HepG2 (cell line): ENCODE data around the gene RCC1. TPM values are rescaled to one million over a fixed set of nuclear protein-coding genes. Genes with fewer than 3 reads are reported as not detected.

Experiments
- CHD4 ChIP-seq: fragments of 200-600 bp; sonication (generic); IDR thresholded peaks from 2 replicates; pipeline ENCODE4 v1.7.0; 2017; ENCODE audit warnings: mild to moderate bottlenecking, low read length, borderline replicate concordance
- DZIP1 ChIP-seq: sonication (generic); formaldehyde crosslinking; IDR thresholded peaks from 2 replicates; pipeline ENCODE4 v1.5.0; 2020; ENCODE audit warnings: mild to moderate bottlenecking, missing genetic modification reagents
- E2F1 ChIP-seq: sonication (generic); formaldehyde crosslinking; IDR thresholded peaks from 2 replicates; pipeline ENCODE4 v1.5.0; 2020; ENCODE audit warnings: missing genetic modification reagents
- GTF3A ChIP-seq: sonication (generic); formaldehyde crosslinking; conservative IDR thresholded peaks from 2 replicates; pipeline ENCODE4 v1.4.0; 2020; ENCODE audit warnings: mild to moderate bottlenecking, missing genetic modification reagents
- RBAK ChIP-seq: sonication (generic); formaldehyde crosslinking; IDR thresholded peaks from 2 replicates; pipeline ENCODE4 v1.5.1; 2020; ENCODE audit warnings: mild to moderate bottlenecking, missing genetic modification reagents
- RBM22 ChIP-seq: fragments of 200-400 bp; formaldehyde crosslinking; optimal IDR thresholded peaks from 2 replicates; pipeline ENCODE3; 2017; ENCODE audit warnings: mild to moderate bottlenecking, low read length, moderate library complexity
- RCOR2 ChIP-seq: IDR thresholded peaks from 2 replicates; pipeline ENCODE4 v1.6.1; 2016; ENCODE audit warnings: missing biosample characterization, missing genetic modification reagents
- REST ChIP-seq, 2 experiments: IDR thresholded peaks; 2 replicates each; pipeline ENCODE4 v1.6.1; 2011 to 2012; ENCODE audit warnings: low read length in 2 of 2, borderline replicate concordance in 1 of 2, low read depth in 1 of 2, mild to moderate bottlenecking in 1 of 2, moderate library complexity in 1 of 2
- TERF1 ChIP-seq: sonication (generic); formaldehyde crosslinking; IDR thresholded peaks from 2 replicates; pipeline ENCODE4 v1.8.0; 2022; ENCODE audit warnings: mild to moderate bottlenecking, missing genetic modification reagents, moderate library complexity
- TMF1 ChIP-seq: sonication (generic); formaldehyde crosslinking; IDR thresholded peaks from 2 replicates; pipeline ENCODE4 v1.8.1; 2022; ENCODE audit warnings: low read depth, missing genetic modification reagents
- ZNF124 ChIP-seq: sonication (generic); formaldehyde crosslinking; IDR thresholded peaks from 2 replicates; pipeline ENCODE4 v1.4.0; 2020; ENCODE audit warnings: missing genetic modification reagents
- ZNF280B ChIP-seq: sonication (generic); formaldehyde crosslinking; IDR thresholded peaks from 2 replicates; pipeline ENCODE4 v1.5.0; 2020; ENCODE audit warnings: missing genetic modification reagents, mild to moderate bottlenecking, borderline replicate concordance
- ZNF510 ChIP-seq: sonication (generic); formaldehyde crosslinking; IDR thresholded peaks from 2 replicates; pipeline ENCODE4 v1.4.0; 2020; ENCODE audit warnings: low read depth, mild to moderate bottlenecking, missing genetic modification reagents
- ZNF652 ChIP-seq: IDR thresholded peaks from 2 replicates; pipeline ENCODE4 v1.6.1; 2016; ENCODE audit warnings: low read depth, borderline replicate concordance
- ZNF670 ChIP-seq: sonication (generic); formaldehyde crosslinking; IDR thresholded peaks from 2 replicates; pipeline ENCODE4 v1.8.0; 2022; ENCODE audit warnings: mild to moderate bottlenecking, missing genetic modification reagents, borderline replicate concordance
- ZNF766 ChIP-seq: sonication (generic); formaldehyde crosslinking; IDR thresholded peaks from 2 replicates; pipeline ENCODE4 v1.5.0; 2020; ENCODE audit warnings: missing genetic modification reagents, borderline replicate concordance
- ZNF772 ChIP-seq: sonication (generic); formaldehyde crosslinking; IDR thresholded peaks from 2 replicates; pipeline ENCODE4 v1.5.0; 2020; ENCODE audit warnings: mild to moderate bottlenecking, missing genetic modification reagents
- ZNF841 ChIP-seq: sonication (generic); formaldehyde crosslinking; IDR thresholded peaks from 2 replicates; pipeline ENCODE4 v1.8.1; 2023; ENCODE audit warnings: missing genetic modification reagents, borderline replicate concordance
- polyA plus RNA-seq, 8 experiments: library from polyadenylated mRNA; depleted of rRNA in 3 of 8; stranded (reverse) in 7 of 8; unstranded in 1 of 8; fragments of >200 nt; fragmentation: Illumina TruSeq in 4 of 8; extraction: Trizol in 4 of 8; gene quantifications; 2 replicates each; pipeline versions ENCODE4 v1.2.1 to v1.2.3, GENCODE V29; 2011 to 2016; ENCODE audit warnings: low read depth in 4 of 8, missing spikeins in 1 of 8, mixed read lengths in 1 of 8; ENCODE audit not compliant: insufficient read depth in 1 of 8
- total RNA-seq, 5 experiments: library from RNA; depleted of rRNA; stranded (reverse); fragments of >200 nt; fragmentation: Illumina TruSeq; extraction: Trizol; gene quantifications; 2 replicates each; pipeline ENCODE4 v1.2.3, GENCODE V29; 2016; ENCODE audit warnings: low read depth in 1 of 5

The RCC1 gene
- total and polyA plus RNA-seq, 2 of the 13 experiments (the other 11 are each of a cell fraction or from before 2014, with no cell fraction given): 47.2 to 80.8 TPM

GRCh38 chr1:28581531-28582247 is 75.8 kb downstream of the RCC1 start (continued):
- peak; percentile 91; the same call in 1 of the 2 replicates for TF ChIP-seq TMF1
- peak; percentile 94 for TF ChIP-seq E2F1 (CRISPR knock-in tag)
- no peak for TF ChIP-seq RBAK (CRISPR knock-in tag)
- no peak; the same call in 1 of the 2 replicates for TF ChIP-seq DZIP1 (CRISPR knock-in tag)
- TF ChIP-seq CHD4: no peak
- TF ChIP-seq ZNF124 (CRISPR knock-in tag): peak; percentile 88
- peak; percentile 94; the same call in 1 of the 2 replicates for TF ChIP-seq ZNF280B (CRISPR knock-in tag)
- TF ChIP-seq REST (IDR thresholded peaks at IDR 0.05; ENCODE audit: borderline replicate concordance in 1 of 2, low read depth in 1 of 2, low read length in 2 of 2): peak in 1 of 2 experiments; percentile 80; a peak in 2 of 4 replicates
- peak; percentile 33; the same call in 1 of the 2 replicates for TF ChIP-seq TERF1 (CRISPR knock-in tag)
- TF ChIP-seq ZNF670 (CRISPR knock-in tag): peak; percentile 42; the same call in 1 of the 2 replicates
- peak; percentile 97; the same call in 1 of the 2 replicates for TF ChIP-seq ZNF510 (CRISPR knock-in tag)
- TF ChIP-seq GTF3A (CRISPR knock-in tag): peak; percentile 72; the same call in 1 of the 2 replicates
- 0 out of 2 replicates have a peak, but pooled peaks have one; percentile 40 for TF ChIP-seq ZNF841 (CRISPR knock-in tag)
- TF ChIP-seq RCOR2 (CRISPR knock-in tag): no peak
- peak; percentile 76 for TF ChIP-seq ZNF772 (CRISPR knock-in tag)
- TF ChIP-seq RBM22: peak; percentile 50
- peak; percentile 86; the same call in 1 of the 2 replicates for TF ChIP-seq ZNF766 (CRISPR knock-in tag)
- no peak for TF ChIP-seq ZNF652
